GM21717 (cell line): ENCODE results near the gene KLF6.

Source experiments
- ATAC-seq: cut with Tn5 transposase; IDR thresholded peaks from one replicate; pipeline ENCODE4 v1.9.1; 2021; ENCODE audit warnings: mild to moderate bottlenecking, moderate library complexity; ENCODE audit not compliant: unreplicated experiment

Gene KLF6

GRCh38 chr10:3775696-3776551 is 9.1 kb downstream of the KLF6 start:
- no peak for ATAC-seq

GRCh38 chr10:3774814-3775695 is 10.0 kb downstream of the KLF6 start:
- ATAC-seq, result no peak

- ATAC-seq, result no peak
Measured at GRCh38 chr10:3774018-3774813, 10.8 kb downstream of the KLF6 start.

GRCh38 chr10:3773460-3774017 is 11.5 kb downstream of the KLF6 start:
- no peak for ATAC-seq

- no peak for ATAC-seq
Measured at GRCh38 chr10:3772361-3773171, 12.4 kb downstream of the KLF6 start.

- no peak for ATAC-seq
Measured at GRCh38 chr10:3770611-3771110, 14.3 kb downstream of the KLF6 start.

GRCh38 chr10:3769556-3769955 is 15.5 kb downstream of the KLF6 start:
- ATAC-seq, result no peak

- ATAC-seq, result no peak
Measured at GRCh38 chr10:3766046-3766756, 18.8 kb downstream of the KLF6 start.

- no peak for ATAC-seq
Measured at GRCh38 chr10:3765146-3765545, 19.9 kb downstream of the KLF6 start.

- no peak for ATAC-seq
Measured at GRCh38 chr10:3764626-3765112, 20.3 kb downstream of the KLF6 start.

GRCh38 chr10:3763852-3764625 is 21.0 kb downstream of the KLF6 start:
- ATAC-seq, result no peak

- ATAC-seq, result no peak
Measured at GRCh38 chr10:3763035-3763456, 22.0 kb downstream of the KLF6 start.

- no peak for ATAC-seq
Measured at GRCh38 chr10:3762309-3762708, 22.7 kb downstream of the KLF6 start.

GRCh38 chr10:3761904-3762303 is 23.1 kb downstream of the KLF6 start:
- ATAC-seq, result no peak

GRCh38 chr10:3761021-3761686 is 23.9 kb downstream of the KLF6 start:
- peak; percentile 37 for ATAC-seq

GRCh38 chr10:3760083-3760482 is 24.9 kb downstream of the KLF6 start:
- no peak for ATAC-seq

GRCh38 chr10:3759397-3759796 is 25.6 kb downstream of the KLF6 start:
- ATAC-seq, result no peak
